ENCODE data around the gene PHGDH.

The PHGDH gene

GRCh38 chr1:119731741-119732430 is 20.2 kb downstream of the PHGDH start:
- DNase-seq (ENCODE audit: low read depth in 3 of 3), result no peak

GRCh38 chr1:119732465-119733168 is 20.9 kb downstream of the PHGDH start:
- DNase-seq (ENCODE audit: low read depth in 3 of 3), result no peak

- DNase-seq (ENCODE audit: low read depth in 3 of 3), result no peak
Observed at GRCh38 chr1:119733754-119734153, 22.0 kb downstream of the PHGDH start.

GRCh38 chr1:119735217-119735616 is 23.5 kb downstream of the PHGDH start:
- DNase-seq (ENCODE audit: low read depth in 3 of 3), result no peak

GRCh38 chr1:119736649-119737039 is 24.9 kb downstream of the PHGDH start:
- DNase-seq (ENCODE audit: low read depth in 3 of 3), result no peak

- no peak for DNase-seq (ENCODE audit: low read depth in 3 of 3)
Observed at GRCh38 chr1:119737040-119737682, 25.4 kb downstream of the PHGDH start.

GRCh38 chr1:119738100-119738720 is 26.5 kb downstream of the PHGDH start:
- DNase-seq (ENCODE audit: low read depth in 3 of 3), result no peak

- no peak for DNase-seq (ENCODE audit: low read depth in 3 of 3)
Observed at GRCh38 chr1:119739150-119739549, 27.4 kb downstream of the PHGDH start.

GRCh38 chr1:119740261-119740660 is 28.5 kb downstream of the PHGDH start:
- no peak for DNase-seq (ENCODE audit: low read depth in 3 of 3)

GRCh38 chr1:119740896-119741780 is 29.4 kb downstream of the PHGDH start:
- no peak for DNase-seq (ENCODE audit: low read depth in 3 of 3)

GRCh38 chr1:119742202-119742601 is 30.5 kb downstream of the PHGDH start:
- DNase-seq (ENCODE audit: low read depth in 3 of 3), result no peak

GRCh38 chr1:119742677-119743076 is 30.9 kb downstream of the PHGDH start:
- DNase-seq (ENCODE audit: low read depth in 3 of 3), result no peak

- no peak for DNase-seq (ENCODE audit: low read depth in 3 of 3)
Observed at GRCh38 chr1:119743308-119743707, 31.6 kb downstream of the PHGDH start.

- DNase-seq (ENCODE audit: low read depth in 3 of 3), result peak; percentile 10 to 43 (median 22)
Observed at GRCh38 chr1:119743776-119744597, 32.3 kb downstream of the PHGDH start.

GRCh38 chr1:119744598-119744942 is 32.8 kb downstream of the PHGDH start:
- DNase-seq (ENCODE audit: low read depth in 3 of 3), result no peak

GRCh38 chr1:119745034-119745433 is 33.3 kb downstream of the PHGDH start:
- DNase-seq (ENCODE audit: low read depth in 3 of 3), result no peak

GRCh38 chr1:119747451-119747850 is 35.7 kb downstream of the PHGDH start:
- DNase-seq (ENCODE audit: low read depth in 3 of 3), result no peak

- no peak for DNase-seq (ENCODE audit: low read depth in 3 of 3)
Observed at GRCh38 chr1:119748040-119748439, 36.3 kb downstream of the PHGDH start.

- DNase-seq (ENCODE audit: low read depth in 3 of 3), result no peak
Observed at GRCh38 chr1:119752592-119752991, 40.9 kb downstream of the PHGDH start.

GRCh38 chr1:119758584-119758983 is 46.9 kb downstream of the PHGDH start:
- DNase-seq (ENCODE audit: low read depth in 3 of 3), result no peak

GRCh38 chr1:119762409-119762808 is 50.7 kb downstream of the PHGDH start:
- DNase-seq (ENCODE audit: low read depth in 3 of 3), result no peak
